ENCODE results near the gene EDN3.
A peak's percentile ranks its signal among the peaks of the same experiment; 100 is the strongest.
"Not testable (repeated sequence)": the region's sequence is repeated elsewhere in the genome, so short reads cannot be mapped to it uniquely, and the experiment has no call there.

Gene EDN3

GRCh38 chr20:59334651-59335300, 34.4 kb downstream of the EDN3 start:
- FAIRE-seq = no peak
- DNase-seq (ENCODE audit: insufficient read length, low spot score) = no peak

- DNase-seq (ENCODE audit: insufficient read length, low spot score) (no peak), FAIRE-seq (peak; percentile 70)
Measured at GRCh38 chr20:59335377-59335776, 35.0 kb downstream of the EDN3 start.

- FAIRE-seq (no peak), DNase-seq (ENCODE audit: insufficient read length, low spot score) (no peak)
Measured at GRCh38 chr20:59336540-59336939, 36.1 kb downstream of the EDN3 start.

GRCh38 chr20:59338444-59338843, 38.0 kb downstream of the EDN3 start:
- not testable (repeated sequence) for DNase-seq (ENCODE audit: insufficient read length, low spot score); FAIRE-seq

GRCh38 chr20:59340201-59340885, 39.9 kb downstream of the EDN3 start:
- FAIRE-seq (no peak), DNase-seq (ENCODE audit: insufficient read length, low spot score) (no peak)

GRCh38 chr20:59341285-59342022, 41.0 kb downstream of the EDN3 start:
- not testable (repeated sequence) for DNase-seq (ENCODE audit: insufficient read length, low spot score)
- peak; percentile 100 for FAIRE-seq

- DNase-seq (ENCODE audit: insufficient read length, low spot score) = no peak
- FAIRE-seq = peak; percentile 48
Measured at GRCh38 chr20:59342023-59342957, 41.9 kb downstream of the EDN3 start.

GRCh38 chr20:59346061-59346460, 45.6 kb downstream of the EDN3 start:
- DNase-seq (ENCODE audit: insufficient read length, low spot score) (no peak), FAIRE-seq (no peak)

- peak; percentile 99 for FAIRE-seq
Measured at GRCh38 chr20:59349277-59349676, 48.9 kb downstream of the EDN3 start.

GRCh38 chr20:59350330-59351156, 50.1 kb downstream of the EDN3 start:
- FAIRE-seq = no peak
- DNase-seq (ENCODE audit: insufficient read length, low spot score) = no peak

More at GRCh38 chr20:59349277-59349676, 48.9 kb downstream of the EDN3 start:
- no peak for DNase-seq (ENCODE audit: insufficient read length, low spot score)

GRCh38 chr20:59351157-59352040, 51.0 kb downstream of the EDN3 start:
- peak; percentile 95 for FAIRE-seq
- peak; percentile 79 for DNase-seq (ENCODE audit: insufficient read length, low spot score)

GRCh38 chr20:59352541-59352940, 52.1 kb downstream of the EDN3 start:
- FAIRE-seq = peak; percentile 9

GRCh38 chr20:59352990-59353389, 52.6 kb downstream of the EDN3 start:
- FAIRE-seq = no peak
- no peak for DNase-seq (ENCODE audit: insufficient read length, low spot score)

More at GRCh38 chr20:59352541-59352940, 52.1 kb downstream of the EDN3 start:
- DNase-seq (ENCODE audit: insufficient read length, low spot score) = no peak

- FAIRE-seq (peak; percentile 33), DNase-seq (ENCODE audit: insufficient read length, low spot score) (no peak)
Measured at GRCh38 chr20:59354460-59354859, 54.0 kb downstream of the EDN3 start.

- FAIRE-seq = no peak
Measured at GRCh38 chr20:59355242-59355641, 54.8 kb downstream of the EDN3 start.

GRCh38 chr20:59356662-59357165, 56.3 kb downstream of the EDN3 start:
- DNase-seq (ENCODE audit: insufficient read length, low spot score) = no peak
- FAIRE-seq = no peak

More at GRCh38 chr20:59355242-59355641, 54.8 kb downstream of the EDN3 start:
- DNase-seq (ENCODE audit: insufficient read length, low spot score) = no peak

GRCh38 chr20:59358793-59359192, 58.4 kb downstream of the EDN3 start:
- not testable (repeated sequence) for DNase-seq (ENCODE audit: insufficient read length, low spot score); FAIRE-seq
